ENCODE measurements around the gene MEGF9. TPM values are rescaled to one million over a fixed set of nuclear protein-coding genes. Genes with fewer than 3 reads are reported as not detected.

Gene MEGF9
- total and polyA plus RNA-seq, 2 of the 13 experiments (the other 11 are each of a cell fraction or from before 2014, with no cell fraction given) = 3.1 to 3.3 TPM

DNA sequence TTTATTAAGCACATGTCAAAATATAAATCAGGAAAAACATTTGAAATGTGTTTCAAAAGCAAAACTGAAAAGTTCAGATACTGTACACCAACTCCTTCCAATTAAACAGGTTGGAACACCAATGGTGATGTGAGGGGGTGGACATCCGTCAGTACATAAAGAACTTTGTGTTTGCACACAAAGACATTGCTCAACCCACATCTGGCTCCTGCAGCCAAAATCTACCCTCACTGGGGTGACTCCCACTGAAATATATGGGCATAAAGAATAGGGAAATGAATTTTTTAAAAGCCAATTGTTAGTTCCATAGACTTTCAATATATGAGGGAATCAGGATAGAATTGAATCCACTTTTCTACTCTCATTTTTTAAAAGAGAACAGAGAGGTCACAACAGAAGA, 63.9 kb downstream of the MEGF9 start (continued):
- TF ChIP-seq, protein P1, sequence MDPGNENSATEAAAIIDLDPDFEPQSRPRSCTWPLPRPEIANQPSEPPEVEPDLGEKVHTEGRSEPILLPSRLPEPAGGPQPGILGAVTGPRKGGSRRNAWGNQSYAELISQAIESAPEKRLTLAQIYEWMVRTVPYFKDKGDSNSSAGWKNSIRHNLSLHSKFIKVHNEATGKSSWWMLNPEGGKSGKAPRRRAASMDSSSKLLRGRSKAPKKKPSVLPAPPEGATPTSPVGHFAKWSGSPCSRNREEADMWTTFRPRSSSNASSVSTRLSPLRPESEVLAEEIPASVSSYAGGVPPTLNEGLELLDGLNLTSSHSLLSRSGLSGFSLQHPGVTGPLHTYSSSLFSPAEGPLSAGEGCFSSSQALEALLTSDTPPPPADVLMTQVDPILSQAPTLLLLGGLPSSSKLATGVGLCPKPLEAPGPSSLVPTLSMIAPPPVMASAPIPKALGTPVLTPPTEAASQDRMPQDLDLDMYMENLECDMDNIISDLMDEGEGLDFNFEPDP (CRISPR knock-in tag; conservative IDR thresholded peaks at IDR 0.05) = no peak
- TF ChIP-seq, protein P2, sequence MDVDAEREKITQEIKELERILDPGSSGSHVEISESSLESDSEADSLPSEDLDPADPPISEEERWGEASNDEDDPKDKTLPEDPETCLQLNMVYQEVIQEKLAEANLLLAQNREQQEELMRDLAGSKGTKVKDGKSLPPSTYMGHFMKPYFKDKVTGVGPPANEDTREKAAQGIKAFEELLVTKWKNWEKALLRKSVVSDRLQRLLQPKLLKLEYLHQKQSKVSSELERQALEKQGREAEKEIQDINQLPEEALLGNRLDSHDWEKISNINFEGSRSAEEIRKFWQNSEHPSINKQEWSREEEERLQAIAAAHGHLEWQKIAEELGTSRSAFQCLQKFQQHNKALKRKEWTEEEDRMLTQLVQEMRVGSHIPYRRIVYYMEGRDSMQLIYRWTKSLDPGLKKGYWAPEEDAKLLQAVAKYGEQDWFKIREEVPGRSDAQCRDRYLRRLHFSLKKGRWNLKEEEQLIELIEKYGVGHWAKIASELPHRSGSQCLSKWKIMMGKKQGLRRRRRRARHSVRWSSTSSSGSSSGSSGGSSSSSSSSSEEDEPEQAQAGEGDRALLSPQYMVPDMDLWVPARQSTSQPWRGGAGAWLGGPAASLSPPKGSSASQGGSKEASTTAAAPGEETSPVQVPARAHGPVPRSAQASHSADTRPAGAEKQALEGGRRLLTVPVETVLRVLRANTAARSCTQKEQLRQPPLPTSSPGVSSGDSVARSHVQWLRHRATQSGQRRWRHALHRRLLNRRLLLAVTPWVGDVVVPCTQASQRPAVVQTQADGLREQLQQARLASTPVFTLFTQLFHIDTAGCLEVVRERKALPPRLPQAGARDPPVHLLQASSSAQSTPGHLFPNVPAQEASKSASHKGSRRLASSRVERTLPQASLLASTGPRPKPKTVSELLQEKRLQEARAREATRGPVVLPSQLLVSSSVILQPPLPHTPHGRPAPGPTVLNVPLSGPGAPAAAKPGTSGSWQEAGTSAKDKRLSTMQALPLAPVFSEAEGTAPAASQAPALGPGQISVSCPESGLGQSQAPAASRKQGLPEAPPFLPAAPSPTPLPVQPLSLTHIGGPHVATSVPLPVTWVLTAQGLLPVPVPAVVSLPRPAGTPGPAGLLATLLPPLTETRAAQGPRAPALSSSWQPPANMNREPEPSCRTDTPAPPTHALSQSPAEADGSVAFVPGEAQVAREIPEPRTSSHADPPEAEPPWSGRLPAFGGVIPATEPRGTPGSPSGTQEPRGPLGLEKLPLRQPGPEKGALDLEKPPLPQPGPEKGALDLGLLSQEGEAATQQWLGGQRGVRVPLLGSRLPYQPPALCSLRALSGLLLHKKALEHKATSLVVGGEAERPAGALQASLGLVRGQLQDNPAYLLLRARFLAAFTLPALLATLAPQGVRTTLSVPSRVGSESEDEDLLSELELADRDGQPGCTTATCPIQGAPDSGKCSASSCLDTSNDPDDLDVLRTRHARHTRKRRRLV (CRISPR knock-in tag; IDR thresholded peaks at IDR 0.05) = no peak
- TF ChIP-seq, protein P3, sequence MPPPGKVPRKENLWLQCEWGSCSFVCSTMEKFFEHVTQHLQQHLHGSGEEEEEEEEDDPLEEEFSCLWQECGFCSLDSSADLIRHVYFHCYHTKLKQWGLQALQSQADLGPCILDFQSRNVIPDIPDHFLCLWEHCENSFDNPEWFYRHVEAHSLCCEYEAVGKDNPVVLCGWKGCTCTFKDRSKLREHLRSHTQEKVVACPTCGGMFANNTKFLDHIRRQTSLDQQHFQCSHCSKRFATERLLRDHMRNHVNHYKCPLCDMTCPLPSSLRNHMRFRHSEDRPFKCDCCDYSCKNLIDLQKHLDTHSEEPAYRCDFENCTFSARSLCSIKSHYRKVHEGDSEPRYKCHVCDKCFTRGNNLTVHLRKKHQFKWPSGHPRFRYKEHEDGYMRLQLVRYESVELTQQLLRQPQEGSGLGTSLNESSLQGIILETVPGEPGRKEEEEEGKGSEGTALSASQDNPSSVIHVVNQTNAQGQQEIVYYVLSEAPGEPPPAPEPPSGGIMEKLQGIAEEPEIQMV (CRISPR knock-in tag; IDR thresholded peaks at IDR 0.05; ENCODE audit: low read depth) = no peak
- TF ChIP-seq KDM1A (CRISPR knock-in tag; IDR thresholded peaks at IDR 0.05) (no peak), GATAD2A (CRISPR knock-in tag; IDR thresholded peaks at IDR 0.05) (0 out of 2 replicates have a peak, but pooled peaks have one; percentile 13), TCF7 (IDR thresholded peaks at IDR 0.05; ENCODE audit: low read depth) (no peak), KAT8 (CRISPR knock-in tag; IDR thresholded peaks at IDR 0.05) (no peak), STAG1 (CRISPR knock-in tag; IDR thresholded peaks at IDR 0.05) (no peak), ETV5 (CRISPR knock-in tag; IDR thresholded peaks at IDR 0.05; ENCODE audit: borderline replicate concordance) (peak; percentile 62; the same call in 1 of the 2 replicates), BRD4 (CRISPR knock-in tag; IDR thresholded peaks at IDR 0.05) (no peak), YEATS2 (CRISPR knock-in tag; IDR thresholded peaks at IDR 0.05; ENCODE audit: borderline replicate concordance) (no peak), NFYB (CRISPR knock-in tag; IDR thresholded peaks at IDR 0.05) (no peak), ARNT2 (CRISPR knock-in tag; IDR thresholded peaks at IDR 0.05; ENCODE audit: low read depth) (no peak), ETV6 (CRISPR knock-in tag; conservative IDR thresholded peaks at IDR 0.05) (no peak), ZNF253 (CRISPR knock-in tag; IDR thresholded peaks at IDR 0.05; ENCODE audit: borderline replicate concordance) (no peak), ZNF430 (CRISPR knock-in tag; IDR thresholded peaks at IDR 0.05) (no peak)
- TF ChIP-seq, protein P4, sequence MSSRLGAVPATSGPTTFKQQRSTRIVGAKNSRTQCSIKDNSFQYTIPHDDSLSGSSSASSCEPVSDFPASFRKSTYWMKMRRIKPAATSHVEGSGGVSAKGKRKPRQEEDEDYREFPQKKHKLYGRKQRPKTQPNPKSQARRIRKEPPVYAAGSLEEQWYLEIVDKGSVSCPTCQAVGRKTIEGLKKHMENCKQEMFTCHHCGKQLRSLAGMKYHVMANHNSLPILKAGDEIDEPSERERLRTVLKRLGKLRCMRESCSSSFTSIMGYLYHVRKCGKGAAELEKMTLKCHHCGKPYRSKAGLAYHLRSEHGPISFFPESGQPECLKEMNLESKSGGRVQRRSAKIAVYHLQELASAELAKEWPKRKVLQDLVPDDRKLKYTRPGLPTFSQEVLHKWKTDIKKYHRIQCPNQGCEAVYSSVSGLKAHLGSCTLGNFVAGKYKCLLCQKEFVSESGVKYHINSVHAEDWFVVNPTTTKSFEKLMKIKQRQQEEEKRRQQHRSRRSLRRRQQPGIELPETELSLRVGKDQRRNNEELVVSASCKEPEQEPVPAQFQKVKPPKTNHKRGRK (CRISPR knock-in tag; IDR thresholded peaks at IDR 0.05) = no peak
- TF ChIP-seq, protein P5, sequence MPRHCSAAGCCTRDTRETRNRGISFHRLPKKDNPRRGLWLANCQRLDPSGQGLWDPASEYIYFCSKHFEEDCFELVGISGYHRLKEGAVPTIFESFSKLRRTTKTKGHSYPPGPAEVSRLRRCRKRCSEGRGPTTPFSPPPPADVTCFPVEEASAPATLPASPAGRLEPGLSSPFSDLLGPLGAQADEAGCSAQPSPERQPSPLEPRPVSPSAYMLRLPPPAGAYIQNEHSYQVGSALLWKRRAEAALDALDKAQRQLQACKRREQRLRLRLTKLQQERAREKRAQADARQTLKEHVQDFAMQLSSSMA (CRISPR knock-in tag; IDR thresholded peaks at IDR 0.05) = no peak
- TF ChIP-seq, protein P6, sequence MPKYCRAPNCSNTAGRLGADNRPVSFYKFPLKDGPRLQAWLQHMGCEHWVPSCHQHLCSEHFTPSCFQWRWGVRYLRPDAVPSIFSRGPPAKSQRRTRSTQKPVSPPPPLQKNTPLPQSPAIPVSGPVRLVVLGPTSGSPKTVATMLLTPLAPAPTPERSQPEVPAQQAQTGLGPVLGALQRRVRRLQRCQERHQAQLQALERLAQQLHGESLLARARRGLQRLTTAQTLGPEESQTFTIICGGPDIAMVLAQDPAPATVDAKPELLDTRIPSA (CRISPR knock-in tag; IDR thresholded peaks at IDR 0.05; ENCODE audit: borderline replicate concordance) = no peak
